Tibial nerve (tissue), 4 donors: ENCODE results near the gene PLPP3. TPM values are rescaled to one million over a fixed set of nuclear protein-coding genes. Genes with fewer than 3 reads are reported as not detected.

Experiments used
- DNase-seq, 2 donors: peaks; one replicate each; pipeline ENCODE4 v3.0.0-alpha.2; 2019; ENCODE audit warnings: low spot score in 2 of 2
- H3K27ac ChIP-seq, 4 donors: fragments of 200-600 bp; sonication (generic) in 3 of 4; one replicate each; pipeline ENCODE4 v1.5.1; 2017 to 2019; ENCODE audit warnings: mild to moderate bottlenecking in 1 of 4
- H3K27me3 ChIP-seq, 2 donors: fragments of 200-600 bp; sonication (generic) in 1 of 2; one replicate each; pipeline versions ENCODE4 v1.5.1 to v1.6.0; 2017 to 2019
- H3K36me3 ChIP-seq, 3 donors: fragments of 200-600 bp; sonication (generic); one replicate each; pipeline ENCODE4 v1.5.1; 2018 to 2019
- H3K4me1 ChIP-seq, 4 donors: fragments of 200-600 bp; sonication (generic) in 3 of 4; one replicate each; pipeline ENCODE4 v1.5.1; 2017 to 2019
- H3K4me3 ChIP-seq, 4 donors: fragments of 200-600 bp; sonication (generic) in 3 of 4; one replicate each; pipeline ENCODE4 v1.5.1; 2017 to 2019; ENCODE audit warnings: mild to moderate bottlenecking in 1 of 4, moderate library complexity in 1 of 4
- H3K9me3 ChIP-seq, 4 donors: fragments of 200-600 bp; sonication (generic) in 3 of 4; one replicate each; pipeline ENCODE4 v1.5.1; 2017 to 2019
- EP300 ChIP-seq, 2 donors: sonication (generic); formaldehyde crosslinking; IDR thresholded peaks; one replicate each; pipeline ENCODE4 v1.6.1; 2017; ENCODE audit warnings: antibody characterized with exemption in 2 of 2, mild to moderate bottlenecking in 1 of 2
- POLR2A ChIP-seq, 2 donors: fragments of 450-650 bp; IDR thresholded peaks; one replicate each; pipeline ENCODE4 v1.6.1; 2017; ENCODE audit warnings: antibody characterized with exemption in 2 of 2, mild to moderate bottlenecking in 2 of 2, moderate library complexity in 2 of 2
- WGBS, 2 donors: methylation state at CpG; one replicate each; pipeline ENCODE4 v1.1.5; 2018; 5-methylcytosine and 5-hydroxymethylcytosine counted together
- total RNA-seq, 4 donors: library from RNA; depleted of rRNA; stranded (reverse); fragments of >200 nt; gene quantifications; one replicate each; pipeline ENCODE4 v1.1.0, GENCODE V29; 2016
- TF ChIP-seq, protein P1 (sequence below), 5 experiments: fragments of 200-600 bp in 3 of 5; fragments of 450-650 bp in 2 of 5; sonication (generic) in 3 of 5; IDR thresholded peaks; one replicate each; pipeline ENCODE4 v1.5.1; 2016 to 2019; ENCODE audit warnings: antibody characterized with exemption in 5 of 5, mild to moderate bottlenecking in 3 of 5, moderate library complexity in 2 of 5

Gene PLPP3
- total RNA-seq, 4 donors from 2014 or later, result 139 to 307 (median 267) TPM

- Histone ChIP-seq H3K36me3 (no peaks in the 10 kb centered on the region), H3K27ac (no peak overlapping the region), H3K4me1 (no peaks in the 10 kb centered on the region), H3K27me3 (no peaks in the 10 kb centered on the region), H3K9me3 (no peaks in the 10 kb centered on the region), H3K4me3 (no peak overlapping the region)
- no peak for TF ChIP-seq POLR2A (IDR thresholded peaks at IDR 0.05)
- TF ChIP-seq, protein P1, sequence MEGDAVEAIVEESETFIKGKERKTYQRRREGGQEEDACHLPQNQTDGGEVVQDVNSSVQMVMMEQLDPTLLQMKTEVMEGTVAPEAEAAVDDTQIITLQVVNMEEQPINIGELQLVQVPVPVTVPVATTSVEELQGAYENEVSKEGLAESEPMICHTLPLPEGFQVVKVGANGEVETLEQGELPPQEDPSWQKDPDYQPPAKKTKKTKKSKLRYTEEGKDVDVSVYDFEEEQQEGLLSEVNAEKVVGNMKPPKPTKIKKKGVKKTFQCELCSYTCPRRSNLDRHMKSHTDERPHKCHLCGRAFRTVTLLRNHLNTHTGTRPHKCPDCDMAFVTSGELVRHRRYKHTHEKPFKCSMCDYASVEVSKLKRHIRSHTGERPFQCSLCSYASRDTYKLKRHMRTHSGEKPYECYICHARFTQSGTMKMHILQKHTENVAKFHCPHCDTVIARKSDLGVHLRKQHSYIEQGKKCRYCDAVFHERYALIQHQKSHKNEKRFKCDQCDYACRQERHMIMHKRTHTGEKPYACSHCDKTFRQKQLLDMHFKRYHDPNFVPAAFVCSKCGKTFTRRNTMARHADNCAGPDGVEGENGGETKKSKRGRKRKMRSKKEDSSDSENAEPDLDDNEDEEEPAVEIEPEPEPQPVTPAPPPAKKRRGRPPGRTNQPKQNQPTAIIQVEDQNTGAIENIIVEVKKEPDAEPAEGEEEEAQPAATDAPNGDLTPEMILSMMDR (IDR thresholded peaks at IDR 0.05), result no peak
- TF ChIP-seq EP300 (IDR thresholded peaks at IDR 0.05), result no peak
- 87 to 92% methylated on average over 3 of the region's 3 CpGs for WGBS, 2 donors
- no peak for DNase-seq
Measured at GRCh38 chr1:56590520-56591011, 11.2 kb upstream of the PLPP3 start.

GRCh38 chr1:56589369-56589768, 10.0 kb upstream of the PLPP3 start:
- Histone ChIP-seq H3K27me3 (no peaks in the 10 kb centered on the region), H3K27ac (no peak overlapping the region), H3K9me3 (no peaks in the 10 kb centered on the region), H3K4me1 (peaks cover 0 to 3% (median 0%) of the 10 kb centered on the region in 4 donors), H3K36me3 (no peaks in the 10 kb centered on the region), H3K4me3 (no peak overlapping the region)
- TF ChIP-seq POLR2A (IDR thresholded peaks at IDR 0.05) (no peak), EP300 (IDR thresholded peaks at IDR 0.05) (no peak)
- TF ChIP-seq, protein P1 (IDR thresholded peaks at IDR 0.05), result no peak
- 55 to 65% methylated on average over 2 of the region's 2 CpGs for WGBS, 2 donors
- DNase-seq, result no peak

DNA sequence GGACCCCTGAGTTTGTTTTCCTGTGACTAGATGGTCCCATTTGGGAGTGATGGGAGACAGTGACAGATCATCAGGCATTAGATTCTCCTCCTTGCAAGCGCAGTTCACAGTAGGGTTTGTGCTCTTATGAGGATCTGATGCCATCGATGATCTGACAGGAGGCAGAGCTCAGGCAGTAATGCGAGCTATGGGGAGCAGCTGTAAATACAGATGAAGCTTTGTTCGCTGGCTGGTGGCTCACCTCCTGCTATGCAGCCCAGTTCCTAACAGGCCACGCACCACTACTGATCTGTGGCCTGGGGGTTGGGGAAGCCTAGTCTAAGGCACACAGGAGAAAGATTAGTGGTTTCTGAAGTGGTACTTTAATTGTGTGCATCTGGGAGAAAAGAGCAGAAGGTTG, 7.1 kb upstream of the PLPP3 start:
- no peaks in the 10 kb centered on the region for H3K9me3 ChIP-seq
- peaks cover 0 to 7% (median 0%) of the 10 kb centered on the region in 4 donors for H3K4me1 ChIP-seq
- no peak for DNase-seq
- TF ChIP-seq, protein P1 (IDR thresholded peaks at IDR 0.05), result no peak
- TF ChIP-seq POLR2A (IDR thresholded peaks at IDR 0.05) (no peak), EP300 (IDR thresholded peaks at IDR 0.05) (no peak)
- H3K27ac ChIP-seq, result no peak overlapping the region
- WGBS, 2 donors, result 72 to 73% methylated on average over 5 of the region's 5 CpGs
- no peak overlapping the region for H3K4me3 ChIP-seq
- no peaks in the 10 kb centered on the region for H3K27me3 ChIP-seq
- no peaks in the 10 kb centered on the region for H3K36me3 ChIP-seq

- 79 to 87% methylated on average over 5 of the region's 5 CpGs for WGBS, 2 donors
- H3K36me3 ChIP-seq, result no peaks in the 10 kb centered on the region
- H3K4me3 ChIP-seq, result no peak overlapping the region
- DNase-seq, result no peak
- H3K27me3 ChIP-seq, result no peaks in the 10 kb centered on the region
- H3K4me1 ChIP-seq, result peaks cover 0 to 7% (median 0%) of the 10 kb centered on the region in 4 donors
- no peak overlapping the region for H3K27ac ChIP-seq
- TF ChIP-seq, protein P1 (IDR thresholded peaks at IDR 0.05), result no peak
- TF ChIP-seq POLR2A (IDR thresholded peaks at IDR 0.05) (no peak), EP300 (IDR thresholded peaks at IDR 0.05) (no peak)
- H3K9me3 ChIP-seq, result no peaks in the 10 kb centered on the region
Measured at GRCh38 chr1:56585985-56586384, 6.6 kb upstream of the PLPP3 start.

- H3K4me1 ChIP-seq, result peaks cover 0 to 15% (median 0%) of the 10 kb centered on the region in 4 donors
- H3K4me3 ChIP-seq, result no peak overlapping the region
- H3K27me3 ChIP-seq, result no peaks in the 10 kb centered on the region
- DNase-seq, result peak in 1 of 2 donors; percentile 73
- peak in 1 of 2 donors; percentile 35 for TF ChIP-seq EP300 (IDR thresholded peaks at IDR 0.05)
- TF ChIP-seq, protein P1 (IDR thresholded peaks at IDR 0.05), result peak; percentile 74 to 92 (median 81)
- TF ChIP-seq POLR2A (IDR thresholded peaks at IDR 0.05), result no peak
- H3K36me3 ChIP-seq, result no peaks in the 10 kb centered on the region
- H3K27ac ChIP-seq, result no peak overlapping the region
- 21 to 22% methylated on average over 5 of the region's 5 CpGs for WGBS, 2 donors
- H3K9me3 ChIP-seq, result no peaks in the 10 kb centered on the region
Measured at GRCh38 chr1:56584910-56585528, 5.7 kb upstream of the PLPP3 start.
